Measurements from ENCODE around the gene ATP6AP2.
"Not testable (repeated sequence)": the region's sequence is repeated elsewhere in the genome, so short reads cannot be mapped to it uniquely, and the experiment has no call there.

ATP6AP2 gene

GRCh38 chrX:40573763-40574162 is 7.0 kb upstream of the ATP6AP2 start:
- H3K27ac ChIP-seq (ENCODE audit: low read depth, low read length), result no peak overlapping the region
- H3K27me3 ChIP-seq (ENCODE audit: control insufficient read depth in 5 of 5, insufficient read depth in 4 of 5, low read length in 5 of 5), result peaks cover 4 to 14% (median 9%) of the 10 kb centered on the region in 5 donors
- H3K36me3 ChIP-seq (ENCODE audit: control insufficient read depth in 5 of 5, insufficient read depth in 5 of 5, low read length in 5 of 5), result no peaks in the 10 kb centered on the region

GRCh38 chrX:40575411-40575810 is 5.4 kb upstream of the ATP6AP2 start:
- peaks cover 0 to 12% (median 5%) of the 10 kb centered on the region in 5 donors for H3K27me3 ChIP-seq (ENCODE audit: control insufficient read depth in 5 of 5, insufficient read depth in 4 of 5, low read length in 5 of 5)
- H3K9ac ChIP-seq (ENCODE audit: low read length in 5 of 5); H3K9me3 ChIP-seq (ENCODE audit: control insufficient read depth in 5 of 5, low read length in 5 of 5); H3K4me1 ChIP-seq (ENCODE audit: control insufficient read depth in 5 of 5, insufficient read depth in 5 of 5, low read length in 5 of 5); H3K27ac ChIP-seq (ENCODE audit: low read depth, low read length); H3K4me3 ChIP-seq (ENCODE audit: low read depth in 1 of 5, low read length in 5 of 5); H3K36me3 ChIP-seq (ENCODE audit: control insufficient read depth in 5 of 5, insufficient read depth in 5 of 5, low read length in 5 of 5): not testable (repeated sequence)

More at GRCh38 chrX:40573763-40574162, 7.0 kb upstream of the ATP6AP2 start:
- H3K4me1 ChIP-seq (ENCODE audit: control insufficient read depth in 5 of 5, insufficient read depth in 5 of 5, low read length in 5 of 5), result no peaks in the 10 kb centered on the region
- H3K4me3 ChIP-seq (ENCODE audit: low read depth in 1 of 5, low read length in 5 of 5), result no peak overlapping the region
- no peak overlapping the region for H3K9ac ChIP-seq (ENCODE audit: low read length in 5 of 5)
- peaks cover 0 to 4% (median 0%) of the 10 kb centered on the region in 5 donors for H3K9me3 ChIP-seq (ENCODE audit: control insufficient read depth in 5 of 5, low read length in 5 of 5)

- H3K27me3 ChIP-seq (ENCODE audit: control insufficient read depth in 5 of 5, insufficient read depth in 4 of 5, low read length in 5 of 5), result peaks cover 0 to 6% (median 0%) of the 10 kb centered on the region in 5 donors
Observed at GRCh38 chrX:40576291-40576690, 4.5 kb upstream of the ATP6AP2 start.

GRCh38 chrX:40578039-40578695 is 2.6 kb upstream of the ATP6AP2 start:
- Histone ChIP-seq H3K4me3 (ENCODE audit: low read depth in 1 of 5, low read length in 5 of 5) (no peak overlapping the region), H3K9ac (ENCODE audit: low read length in 5 of 5) (no peak overlapping the region), H3K4me1 (ENCODE audit: control insufficient read depth in 5 of 5, insufficient read depth in 5 of 5, low read length in 5 of 5) (peaks cover 0 to 16% (median 14%) of the 10 kb centered on the region in 5 donors), H3K36me3 (ENCODE audit: control insufficient read depth in 5 of 5, insufficient read depth in 5 of 5, low read length in 5 of 5) (no peaks in the 10 kb centered on the region), H3K9me3 (ENCODE audit: control insufficient read depth in 5 of 5, low read length in 5 of 5) (peaks cover 0 to 8% (median 0%) of the 10 kb centered on the region in 5 donors), H3K27me3 (ENCODE audit: control insufficient read depth in 5 of 5, insufficient read depth in 4 of 5, low read length in 5 of 5) (peaks cover 0 to 7% (median 0%) of the 10 kb centered on the region in 5 donors), H3K27ac (ENCODE audit: low read depth, low read length) (no peak overlapping the region)

More at GRCh38 chrX:40576291-40576690, 4.5 kb upstream of the ATP6AP2 start:
- H3K9ac ChIP-seq (ENCODE audit: low read length in 5 of 5), result no peak overlapping the region
- no peak overlapping the region for H3K27ac ChIP-seq (ENCODE audit: low read depth, low read length)
- H3K9me3 ChIP-seq (ENCODE audit: control insufficient read depth in 5 of 5, low read length in 5 of 5), result peaks cover 0 to 8% (median 0%) of the 10 kb centered on the region in 5 donors
- H3K36me3 ChIP-seq (ENCODE audit: control insufficient read depth in 5 of 5, insufficient read depth in 5 of 5, low read length in 5 of 5), result no peaks in the 10 kb centered on the region
- no peak overlapping the region for H3K4me3 ChIP-seq (ENCODE audit: low read depth in 1 of 5, low read length in 5 of 5)
- H3K4me1 ChIP-seq (ENCODE audit: control insufficient read depth in 5 of 5, insufficient read depth in 5 of 5, low read length in 5 of 5), result peaks cover 0 to 5% (median 3%) of the 10 kb centered on the region in 5 donors

- Histone ChIP-seq H3K9ac (ENCODE audit: low read length in 5 of 5) (no peak overlapping the region), H3K27ac (ENCODE audit: low read depth, low read length) (no peak overlapping the region), H3K27me3 (ENCODE audit: control insufficient read depth in 5 of 5, insufficient read depth in 4 of 5, low read length in 5 of 5) (peaks cover 0 to 7% (median 4%) of the 10 kb centered on the region in 5 donors), H3K4me1 (ENCODE audit: control insufficient read depth in 5 of 5, insufficient read depth in 5 of 5, low read length in 5 of 5) (peaks cover 0 to 16% (median 14%) of the 10 kb centered on the region in 5 donors), H3K36me3 (ENCODE audit: control insufficient read depth in 5 of 5, insufficient read depth in 5 of 5, low read length in 5 of 5) (no peaks in the 10 kb centered on the region), H3K4me3 (ENCODE audit: low read depth in 1 of 5, low read length in 5 of 5) (no peak overlapping the region), H3K9me3 (ENCODE audit: control insufficient read depth in 5 of 5, low read length in 5 of 5) (peaks cover 0 to 5% (median 0%) of the 10 kb centered on the region in 5 donors)
Observed at GRCh38 chrX:40579141-40579540, 1.6 kb upstream of the ATP6AP2 start.

GRCh38 chrX:40579900-40580536 is 752 bp upstream of the ATP6AP2 start:
- H3K9ac ChIP-seq (ENCODE audit: low read length in 5 of 5), result peak overlapping the region in 4 of 5 donors; percentile 31 to 73 (median 54)

GRCh38 chrX:40581336-40581920 is 658 bp downstream of the ATP6AP2 start:
- Histone ChIP-seq H3K36me3 (ENCODE audit: control insufficient read depth in 5 of 5, insufficient read depth in 5 of 5, low read length in 5 of 5) (no peaks in the 10 kb centered on the region), H3K4me1 (ENCODE audit: control insufficient read depth in 5 of 5, insufficient read depth in 5 of 5, low read length in 5 of 5) (peaks cover 0 to 16% (median 14%) of the 10 kb centered on the region in 5 donors), H3K9ac (ENCODE audit: low read length in 5 of 5) (peak overlapping the region in 4 of 5 donors; percentile 70 to 74 (median 72)), H3K27ac (ENCODE audit: low read depth, low read length) (peak overlapping the region; percentile 72), H3K4me3 (ENCODE audit: low read depth in 1 of 5, low read length in 5 of 5) (peak overlapping the region; percentile 70 to 86 (median 76)), H3K9me3 (ENCODE audit: control insufficient read depth in 5 of 5, low read length in 5 of 5) (peaks cover 0 to 5% (median 0%) of the 10 kb centered on the region in 5 donors), H3K27me3 (ENCODE audit: control insufficient read depth in 5 of 5, insufficient read depth in 4 of 5, low read length in 5 of 5) (peaks cover 0 to 7% (median 3%) of the 10 kb centered on the region in 5 donors)

More at GRCh38 chrX:40579900-40580536, 752 bp upstream of the ATP6AP2 start:
- no peaks in the 10 kb centered on the region for H3K36me3 ChIP-seq (ENCODE audit: control insufficient read depth in 5 of 5, insufficient read depth in 5 of 5, low read length in 5 of 5)
- peaks cover 0 to 5% (median 0%) of the 10 kb centered on the region in 5 donors for H3K9me3 ChIP-seq (ENCODE audit: control insufficient read depth in 5 of 5, low read length in 5 of 5)
- peak overlapping the region; percentile 70 to 88 (median 86) for H3K4me3 ChIP-seq (ENCODE audit: low read depth in 1 of 5, low read length in 5 of 5)
- H3K27ac ChIP-seq (ENCODE audit: low read depth, low read length), result peak overlapping the region; percentile 72
- peaks cover 0 to 7% (median 4%) of the 10 kb centered on the region in 5 donors for H3K27me3 ChIP-seq (ENCODE audit: control insufficient read depth in 5 of 5, insufficient read depth in 4 of 5, low read length in 5 of 5)
- peaks cover 0 to 16% (median 14%) of the 10 kb centered on the region in 5 donors for H3K4me1 ChIP-seq (ENCODE audit: control insufficient read depth in 5 of 5, insufficient read depth in 5 of 5, low read length in 5 of 5)

- not testable (repeated sequence) for H3K9ac ChIP-seq (ENCODE audit: low read length in 5 of 5); H3K27me3 ChIP-seq (ENCODE audit: control insufficient read depth in 5 of 5, insufficient read depth in 4 of 5, low read length in 5 of 5); H3K9me3 ChIP-seq (ENCODE audit: control insufficient read depth in 5 of 5, low read length in 5 of 5); H3K36me3 ChIP-seq (ENCODE audit: control insufficient read depth in 5 of 5, insufficient read depth in 5 of 5, low read length in 5 of 5); H3K27ac ChIP-seq (ENCODE audit: low read depth, low read length)
- H3K4me3 ChIP-seq (ENCODE audit: low read depth in 1 of 5, low read length in 5 of 5), result peak overlapping the region in 1 of 5 donors; percentile 73
- peaks cover 0 to 16% (median 14%) of the 10 kb centered on the region in 5 donors for H3K4me1 ChIP-seq (ENCODE audit: control insufficient read depth in 5 of 5, insufficient read depth in 5 of 5, low read length in 5 of 5)
Observed at GRCh38 chrX:40582178-40582577, 1.4 kb downstream of the ATP6AP2 start.

- Histone ChIP-seq H3K4me1 (ENCODE audit: control insufficient read depth in 5 of 5, insufficient read depth in 5 of 5, low read length in 5 of 5) (peaks cover 0 to 16% (median 14%) of the 10 kb centered on the region in 5 donors), H3K27ac (ENCODE audit: low read depth, low read length) (no peak overlapping the region), H3K36me3 (ENCODE audit: control insufficient read depth in 5 of 5, insufficient read depth in 5 of 5, low read length in 5 of 5) (no peaks in the 10 kb centered on the region), H3K27me3 (ENCODE audit: control insufficient read depth in 5 of 5, insufficient read depth in 4 of 5, low read length in 5 of 5) (peaks cover 0 to 7% (median 1%) of the 10 kb centered on the region in 5 donors), H3K4me3 (ENCODE audit: low read depth in 1 of 5, low read length in 5 of 5) (no peak overlapping the region), H3K9me3 (ENCODE audit: control insufficient read depth in 5 of 5, low read length in 5 of 5) (peaks cover 0 to 5% (median 0%) of the 10 kb centered on the region in 5 donors), H3K9ac (ENCODE audit: low read length in 5 of 5) (no peak overlapping the region)
Observed at GRCh38 chrX:40582811-40583210, 2.0 kb downstream of the ATP6AP2 start.

GRCh38 chrX:40587623-40588022 is 6.9 kb downstream of the ATP6AP2 start:
- H3K27me3 ChIP-seq (ENCODE audit: control insufficient read depth in 5 of 5, insufficient read depth in 4 of 5, low read length in 5 of 5); H3K9ac ChIP-seq (ENCODE audit: low read length in 5 of 5); H3K4me1 ChIP-seq (ENCODE audit: control insufficient read depth in 5 of 5, insufficient read depth in 5 of 5, low read length in 5 of 5); H3K27ac ChIP-seq (ENCODE audit: low read depth, low read length); H3K4me3 ChIP-seq (ENCODE audit: low read depth in 1 of 5, low read length in 5 of 5); H3K9me3 ChIP-seq (ENCODE audit: control insufficient read depth in 5 of 5, low read length in 5 of 5): not testable (repeated sequence)
- H3K36me3 ChIP-seq (ENCODE audit: control insufficient read depth in 5 of 5, insufficient read depth in 5 of 5, low read length in 5 of 5), result peaks cover 7 to 17% (median 8%) of the 10 kb centered on the region in 5 donors

All from subcutaneous abdominal adipose tissue (tissue), 5 donors.